GM23338 (cell line): ENCODE data around the gene MIB2. TPM values are rescaled to one million over a fixed set of nuclear protein-coding genes. Genes with fewer than 3 reads are reported as not detected.

Source experiments
- ATAC-seq: fragments of 200-7000 bp; cut with Tn5 transposase; 3 replicates; pipeline ENCODE4 v1.9.1; 2020
- DNase-seq: peaks from one replicate; pipeline ENCODE4 v3.0.0-alpha.2; 2015; ENCODE audit warnings: low spot score
- H2AFZ ChIP-seq: fragments of 200-600 bp; sonication (generic); 2 replicates; pipeline ENCODE4 v1.8.0; 2016; ENCODE audit warnings: antibody characterized with exemption, mild to moderate bottlenecking, moderate library complexity
- H3F3A ChIP-seq: fragments of 200-600 bp; sonication (generic); replicated peaks from 2 replicates; pipeline ENCODE4 v1.8.0; 2017; ENCODE audit warnings: antibody characterized with exemption, mixed run types, low read depth
- H3K27ac ChIP-seq: fragments of 200-600 bp; sonication (generic); 2 replicates; pipeline ENCODE4 v1.6.1; 2016; ENCODE audit warnings: low read depth
- H3K27me3 ChIP-seq: fragments of 200-600 bp; sonication (generic); 2 replicates; pipeline ENCODE4 v1.8.0; 2016; ENCODE audit warnings: mild to moderate bottlenecking, mixed run types, moderate library complexity; ENCODE audit not compliant: insufficient read depth
- H3K36me3 ChIP-seq: fragments of 200-600 bp; sonication (generic); 2 replicates; pipeline ENCODE4 v1.8.0; 2016; ENCODE audit warnings: mild to moderate bottlenecking; ENCODE audit not compliant: insufficient read depth
- H3K4me1 ChIP-seq: fragments of 200-600 bp; sonication (generic); 2 replicates; pipeline ENCODE4 v1.8.0; 2016; ENCODE audit warnings: mild to moderate bottlenecking, moderate library complexity; ENCODE audit not compliant: insufficient read depth
- H3K4me2 ChIP-seq: fragments of 200-600 bp; sonication (generic); 2 replicates; pipeline ENCODE4 v1.7.1; 2017; ENCODE audit warnings: mixed run types
- H3K4me3 ChIP-seq: fragments of 200-600 bp; sonication (generic); 2 replicates; pipeline ENCODE4 v1.6.1; 2016; ENCODE audit warnings: mixed run types
- H3K79me2 ChIP-seq: fragments of 200-600 bp; sonication (generic); replicated peaks from 2 replicates; pipeline ENCODE4 v1.8.0; 2017; ENCODE audit warnings: mild to moderate bottlenecking; ENCODE audit not compliant: insufficient read depth
- H3K9me2 ChIP-seq: fragments of 200-600 bp; sonication (generic); 2 replicates; pipeline ENCODE4 v1.8.0; 2017; ENCODE audit not compliant: insufficient read depth
- H4K20me1 ChIP-seq: fragments of 200-600 bp; sonication (generic); replicated peaks from 2 replicates; pipeline ENCODE4 v1.8.0; 2017; ENCODE audit warnings: mild to moderate bottlenecking; ENCODE audit not compliant: insufficient read depth
- H3K27ac Mint-ChIP-seq: 2 replicates; pipeline ENCODE4 v1.8.0; 2020; ENCODE audit warnings: inconsistent platforms, mild to moderate bottlenecking, moderate library complexity, mixed read lengths
- H3K27me3 Mint-ChIP-seq: 3 replicates; pipeline ENCODE4 v1.8.0; 2022; ENCODE audit warnings: low read depth, mild to moderate bottlenecking, moderate library complexity, mixed read lengths, inconsistent platforms; ENCODE audit not compliant: insufficient read depth, poor library complexity
- H3K36me3 Mint-ChIP-seq: 3 replicates; pipeline ENCODE4 v1.8.0; 2021; ENCODE audit warnings: low read depth, mild to moderate bottlenecking, inconsistent platforms, moderate library complexity, mixed read lengths
- H3K4me1 Mint-ChIP-seq: 3 replicates; pipeline ENCODE4 v1.8.0; 2020; ENCODE audit warnings: mild to moderate bottlenecking, inconsistent platforms, mixed read lengths
- H3K4me3 Mint-ChIP-seq: 3 replicates; pipeline ENCODE4 v1.8.0; 2021; ENCODE audit warnings: moderate library complexity, mild to moderate bottlenecking, inconsistent platforms, mixed read lengths
- H3K9me3 Mint-ChIP-seq: 3 replicates; pipeline ENCODE4 v1.8.0; 2020; ENCODE audit warnings: moderate library complexity, mild to moderate bottlenecking, inconsistent platforms, mixed read lengths
- CREB1 ChIP-seq: fragments of 250-450 bp; sonication (Bioruptor Pico); IDR thresholded peaks from 2 replicates; pipeline ENCODE4 v1.5.0; 2020; ENCODE audit warnings: low read depth, mild to moderate bottlenecking, moderate library complexity
- EZH2 ChIP-seq: fragments of 200-600 bp; sonication (generic); IDR thresholded peaks from one replicate; pipeline ENCODE4 v1.8.0; 2017; ENCODE audit warnings: antibody characterized with exemption, mild to moderate bottlenecking, low read depth; ENCODE audit not compliant: unreplicated experiment
- JUNB ChIP-seq: IDR thresholded peaks from one replicate; pipeline ENCODE4 v1.6.1; 2016; ENCODE audit warnings: antibody characterized with exemption; ENCODE audit not compliant: unreplicated experiment
- ZNF114 ChIP-seq: fragments of 250-450 bp; sonication (Bioruptor Pico); IDR thresholded peaks from 2 replicates; pipeline ENCODE4 v1.5.0; 2020; ENCODE audit warnings: mild to moderate bottlenecking, moderate library complexity
- polyA plus RNA-seq: library from polyadenylated mRNA; unstranded; fragments of >200 nt; fragmentation: Nextera tagmentation; extraction: Ambion mirVana; gene quantifications from 2 replicates; pipeline ENCODE4 v1.2.1, GENCODE V29; 2016
- total RNA-seq: library from RNA; depleted of rRNA; stranded (reverse); fragments of >200 nt; shearing (Covaris generic); gene quantifications from 2 replicates; pipeline ENCODE4 v1.2.3, GENCODE V29; 2014
- TF ChIP-seq, protein P1 (sequence below), 2 experiments: fragments of 200-600 bp in 1 of 2; sonication (generic) in 1 of 2; conservative IDR thresholded peaks; 2 replicates each; pipeline versions ENCODE4 v1.5.1 to v1.6.1; 2016 to 2017; ENCODE audit warnings: antibody characterized with exemption in 2 of 2, low read depth in 2 of 2, mild to moderate bottlenecking in 2 of 2, moderate library complexity in 1 of 2
- TF ChIP-seq, protein P2 (sequence below): fragments of 250-450 bp; sonication (Bioruptor Pico); IDR thresholded peaks from 2 replicates; pipeline ENCODE4 v1.5.0; 2020; ENCODE audit warnings: mild to moderate bottlenecking, moderate library complexity
- TF ChIP-seq, protein P3 (sequence below): IDR thresholded peaks from 2 replicates; pipeline ENCODE4 v1.6.1; 2016; ENCODE audit warnings: antibody characterized with exemption

MIB2 gene
- total and polyA plus RNA-seq, 2 experiments from 2014 or later: 82.6 to 104 TPM

DNA sequence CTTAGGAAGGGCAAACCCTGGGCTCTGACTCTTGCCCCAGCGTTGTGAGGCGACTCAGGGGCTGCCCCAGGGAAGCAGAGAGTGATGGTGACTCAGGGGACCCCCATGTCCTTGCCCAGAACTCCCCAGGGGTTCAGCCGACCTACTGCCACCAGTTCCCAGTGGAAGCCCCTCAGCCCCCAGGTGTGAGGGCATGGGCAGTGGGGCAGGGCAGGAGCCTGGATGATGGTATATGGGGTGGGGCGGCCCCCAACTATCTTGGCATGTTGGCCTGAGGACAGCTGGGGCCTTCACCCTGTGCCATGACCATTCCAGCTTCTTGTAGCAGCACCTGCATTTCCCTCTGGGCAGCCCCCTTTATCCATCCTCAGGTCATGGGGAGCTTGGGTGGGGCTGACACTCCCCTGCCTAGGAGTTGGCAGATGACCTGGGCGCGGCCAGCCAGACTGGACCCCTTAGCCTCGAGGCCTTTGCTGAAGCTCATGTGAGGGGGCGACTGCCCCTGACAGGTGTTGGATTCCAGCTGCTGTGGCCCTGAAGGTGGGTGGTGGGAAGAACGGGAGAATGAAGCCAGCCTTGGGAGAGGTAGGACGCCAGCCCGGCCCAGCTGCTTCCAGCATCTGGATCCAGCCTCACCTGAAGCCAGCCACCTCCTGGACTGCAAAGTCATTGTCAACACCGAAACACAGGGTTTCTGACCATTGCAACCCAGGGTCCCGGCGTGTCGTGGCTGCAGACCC lies 13.6 kb upstream of the MIB2 start:
- no peaks in the 10 kb centered on the region for H3K36me3 Mint-ChIP-seq
- no peaks in the 10 kb centered on the region; the same call in 1 of the 2 replicates for H3K4me1 ChIP-seq
- peaks cover 48% of the 10 kb centered on the region for H3K27me3 Mint-ChIP-seq
- TF ChIP-seq ZNF114 (CRISPR knock-in tag) (no peak), EZH2 (no peak), CREB1 (CRISPR knock-in tag) (no peak), JUNB (no peak)
- TF ChIP-seq, protein P1, sequence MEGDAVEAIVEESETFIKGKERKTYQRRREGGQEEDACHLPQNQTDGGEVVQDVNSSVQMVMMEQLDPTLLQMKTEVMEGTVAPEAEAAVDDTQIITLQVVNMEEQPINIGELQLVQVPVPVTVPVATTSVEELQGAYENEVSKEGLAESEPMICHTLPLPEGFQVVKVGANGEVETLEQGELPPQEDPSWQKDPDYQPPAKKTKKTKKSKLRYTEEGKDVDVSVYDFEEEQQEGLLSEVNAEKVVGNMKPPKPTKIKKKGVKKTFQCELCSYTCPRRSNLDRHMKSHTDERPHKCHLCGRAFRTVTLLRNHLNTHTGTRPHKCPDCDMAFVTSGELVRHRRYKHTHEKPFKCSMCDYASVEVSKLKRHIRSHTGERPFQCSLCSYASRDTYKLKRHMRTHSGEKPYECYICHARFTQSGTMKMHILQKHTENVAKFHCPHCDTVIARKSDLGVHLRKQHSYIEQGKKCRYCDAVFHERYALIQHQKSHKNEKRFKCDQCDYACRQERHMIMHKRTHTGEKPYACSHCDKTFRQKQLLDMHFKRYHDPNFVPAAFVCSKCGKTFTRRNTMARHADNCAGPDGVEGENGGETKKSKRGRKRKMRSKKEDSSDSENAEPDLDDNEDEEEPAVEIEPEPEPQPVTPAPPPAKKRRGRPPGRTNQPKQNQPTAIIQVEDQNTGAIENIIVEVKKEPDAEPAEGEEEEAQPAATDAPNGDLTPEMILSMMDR (conservative IDR thresholded peaks at IDR 0.05; ENCODE audit: low read depth in 2 of 2): no peak
- TF ChIP-seq, protein P2, sequence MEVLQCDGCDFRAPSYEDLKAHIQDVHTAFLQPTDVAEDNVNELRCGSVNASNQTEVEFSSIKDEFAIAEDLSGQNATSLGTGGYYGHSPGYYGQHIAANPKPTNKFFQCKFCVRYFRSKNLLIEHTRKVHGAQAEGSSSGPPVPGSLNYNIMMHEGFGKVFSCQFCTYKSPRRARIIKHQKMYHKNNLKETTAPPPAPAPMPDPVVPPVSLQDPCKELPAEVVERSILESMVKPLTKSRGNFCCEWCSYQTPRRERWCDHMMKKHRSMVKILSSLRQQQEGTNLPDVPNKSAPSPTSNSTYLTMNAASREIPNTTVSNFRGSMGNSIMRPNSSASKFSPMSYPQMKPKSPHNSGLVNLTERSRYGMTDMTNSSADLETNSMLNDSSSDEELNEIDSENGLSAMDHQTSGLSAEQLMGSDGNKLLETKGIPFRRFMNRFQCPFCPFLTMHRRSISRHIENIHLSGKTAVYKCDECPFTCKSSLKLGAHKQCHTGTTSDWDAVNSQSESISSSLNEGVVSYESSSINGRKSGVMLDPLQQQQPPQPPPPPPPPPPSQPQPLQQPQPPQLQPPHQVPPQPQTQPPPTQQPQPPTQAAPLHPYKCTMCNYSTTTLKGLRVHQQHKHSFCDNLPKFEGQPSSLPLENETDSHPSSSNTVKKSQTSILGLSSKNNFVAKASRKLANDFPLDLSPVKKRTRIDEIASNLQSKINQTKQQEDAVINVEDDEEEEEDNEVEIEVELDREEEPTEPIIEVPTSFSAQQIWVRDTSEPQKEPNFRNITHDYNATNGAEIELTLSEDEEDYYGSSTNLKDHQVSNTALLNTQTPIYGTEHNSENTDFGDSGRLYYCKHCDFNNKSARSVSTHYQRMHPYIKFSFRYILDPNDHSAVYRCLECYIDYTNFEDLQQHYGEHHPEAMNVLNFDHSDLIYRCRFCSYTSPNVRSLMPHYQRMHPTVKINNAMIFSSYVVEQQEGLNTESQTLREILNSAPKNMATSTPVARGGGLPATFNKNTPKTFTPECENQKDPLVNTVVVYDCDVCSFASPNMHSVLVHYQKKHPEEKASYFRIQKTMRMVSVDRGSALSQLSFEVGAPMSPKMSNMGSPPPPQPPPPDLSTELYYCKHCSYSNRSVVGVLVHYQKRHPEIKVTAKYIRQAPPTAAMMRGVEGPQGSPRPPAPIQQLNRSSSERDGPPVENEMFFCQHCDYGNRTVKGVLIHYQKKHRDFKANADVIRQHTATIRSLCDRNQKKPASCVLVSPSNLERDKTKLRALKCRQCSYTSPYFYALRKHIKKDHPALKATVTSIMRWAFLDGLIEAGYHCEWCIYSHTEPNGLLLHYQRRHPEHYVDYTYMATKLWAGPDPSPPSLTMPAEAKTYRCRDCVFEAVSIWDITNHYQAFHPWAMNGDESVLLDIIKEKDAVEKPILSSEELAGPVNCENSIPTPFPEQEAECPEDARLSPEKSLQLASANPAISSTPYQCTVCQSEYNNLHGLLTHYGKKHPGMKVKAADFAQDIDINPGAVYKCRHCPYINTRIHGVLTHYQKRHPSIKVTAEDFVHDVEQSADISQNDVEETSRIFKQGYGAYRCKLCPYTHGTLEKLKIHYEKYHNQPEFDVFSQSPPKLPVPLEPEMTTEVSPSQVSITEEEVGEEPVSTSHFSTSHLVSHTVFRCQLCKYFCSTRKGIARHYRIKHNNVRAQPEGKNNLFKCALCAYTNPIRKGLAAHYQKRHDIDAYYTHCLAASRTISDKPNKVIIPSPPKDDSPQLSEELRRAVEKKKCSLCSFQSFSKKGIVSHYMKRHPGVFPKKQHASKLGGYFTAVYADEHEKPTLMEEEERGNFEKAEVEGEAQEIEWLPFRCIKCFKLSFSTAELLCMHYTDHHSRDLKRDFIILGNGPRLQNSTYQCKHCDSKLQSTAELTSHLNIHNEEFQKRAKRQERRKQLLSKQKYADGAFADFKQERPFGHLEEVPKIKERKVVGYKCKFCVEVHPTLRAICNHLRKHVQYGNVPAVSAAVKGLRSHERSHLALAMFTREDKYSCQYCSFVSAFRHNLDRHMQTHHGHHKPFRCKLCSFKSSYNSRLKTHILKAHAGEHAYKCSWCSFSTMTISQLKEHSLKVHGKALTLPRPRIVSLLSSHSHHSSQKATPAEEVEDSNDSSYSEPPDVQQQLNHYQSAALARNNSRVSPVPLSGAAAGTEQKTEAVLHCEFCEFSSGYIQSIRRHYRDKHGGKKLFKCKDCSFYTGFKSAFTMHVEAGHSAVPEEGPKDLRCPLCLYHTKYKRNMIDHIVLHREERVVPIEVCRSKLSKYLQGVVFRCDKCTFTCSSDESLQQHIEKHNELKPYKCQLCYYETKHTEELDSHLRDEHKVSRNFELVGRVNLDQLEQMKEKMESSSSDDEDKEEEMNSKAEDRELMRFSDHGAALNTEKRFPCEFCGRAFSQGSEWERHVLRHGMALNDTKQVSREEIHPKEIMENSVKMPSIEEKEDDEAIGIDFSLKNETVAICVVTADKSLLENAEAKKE: no peak
- TF ChIP-seq, protein P3, sequence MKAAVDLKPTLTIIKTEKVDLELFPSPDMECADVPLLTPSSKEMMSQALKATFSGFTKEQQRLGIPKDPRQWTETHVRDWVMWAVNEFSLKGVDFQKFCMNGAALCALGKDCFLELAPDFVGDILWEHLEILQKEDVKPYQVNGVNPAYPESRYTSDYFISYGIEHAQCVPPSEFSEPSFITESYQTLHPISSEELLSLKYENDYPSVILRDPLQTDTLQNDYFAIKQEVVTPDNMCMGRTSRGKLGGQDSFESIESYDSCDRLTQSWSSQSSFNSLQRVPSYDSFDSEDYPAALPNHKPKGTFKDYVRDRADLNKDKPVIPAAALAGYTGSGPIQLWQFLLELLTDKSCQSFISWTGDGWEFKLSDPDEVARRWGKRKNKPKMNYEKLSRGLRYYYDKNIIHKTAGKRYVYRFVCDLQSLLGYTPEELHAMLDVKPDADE: no peak
- no peak for DNase-seq
- no peak overlapping the region for H2AFZ ChIP-seq
- no peak overlapping the region for H3K27ac Mint-ChIP-seq
- no peak overlapping the region for H3K4me3 Mint-ChIP-seq
- no peak overlapping the region for H3K4me3 ChIP-seq
- peaks cover 11% of the 10 kb centered on the region; the same call in 2 of the 3 replicates for H3K4me1 Mint-ChIP-seq
- H3K27me3 ChIP-seq: peaks cover 34% of the 10 kb centered on the region
- H3K9me2 ChIP-seq: no peaks in the 10 kb centered on the region
- H3K36me3 ChIP-seq: no peaks in the 10 kb centered on the region
- H3K9me3 Mint-ChIP-seq: no peaks in the 10 kb centered on the region
- H3K4me2 ChIP-seq: no peak overlapping the region
- no peaks in the 10 kb centered on the region for H4K20me1 ChIP-seq
- no peak for ATAC-seq
- no peak overlapping the region for H3K27ac ChIP-seq
- peaks cover 5% of the 10 kb centered on the region; the same call in 1 of the 2 replicates for H3F3A ChIP-seq
- H3K79me2 ChIP-seq: no peaks in the 10 kb centered on the region
